Heart right ventricle (tissue), 16 donors: ENCODE results near the gene MPRIP. TPM values are rescaled to one million over a fixed set of nuclear protein-coding genes. Genes with fewer than 3 reads are reported as not detected.

Experiments used
- ATAC-seq, 8 donors: fragments of 200-7000 bp; cut with Tn5 transposase; one replicate each; pipeline ENCODE4 v1.9.1; 2020; ENCODE audit warnings: mild to moderate bottlenecking in 8 of 8, moderate library complexity in 8 of 8, moderate number of reproducible peaks in 1 of 8
- DNase-seq, 2 donors: peaks; one replicate each; pipeline ENCODE4 v3.0.0-alpha.2; 2020
- H3K27ac ChIP-seq, 10 donors: fragments of 200-600 bp; sonication (generic) in 2 of 10; one replicate each; pipeline versions ENCODE4 v1.5.0 to v1.8.0; 2020 to 2022; ENCODE audit warnings: mild to moderate bottlenecking in 3 of 10
- H3K27me3 ChIP-seq, 7 donors: fragments of 200-600 bp; one replicate each; pipeline ENCODE4 v1.8.0; 2021 to 2022; ENCODE audit warnings: mild to moderate bottlenecking in 2 of 7
- H3K36me3 ChIP-seq, 9 donors: fragments of 200-600 bp; sonication (generic) in 1 of 9; one replicate each; pipeline versions ENCODE4 v1.5.0 to v1.8.0; 2020 to 2022; ENCODE audit warnings: mild to moderate bottlenecking in 2 of 9
- H3K4me1 ChIP-seq, 9 donors: fragments of 200-600 bp; sonication (generic) in 1 of 9; one replicate each; pipeline versions ENCODE4 v1.5.0 to v1.8.0; 2020 to 2022; ENCODE audit warnings: mild to moderate bottlenecking in 4 of 9
- H3K4me3 ChIP-seq, 10 donors: fragments of 200-600 bp; sonication (generic) in 2 of 10; one replicate each; pipeline versions ENCODE4 v1.5.0 to v1.8.0; 2020 to 2022; ENCODE audit warnings: mild to moderate bottlenecking in 7 of 10, moderate library complexity in 2 of 10
- H3K9me3 ChIP-seq, 11 donors: fragments of 200-600 bp in 10 of 11; sonication (generic) in 2 of 11; one replicate each; pipeline versions ENCODE4 v1.5.0 to v1.8.0; 2013 to 2022; ENCODE audit warnings: mild to moderate bottlenecking in 2 of 11, control low read depth in 1 of 11, moderate library complexity in 1 of 11
- CTCF ChIP-seq, 9 donors: fragments of 200-600 bp; sonication (generic) in 2 of 9; IDR thresholded peaks; one replicate each; pipeline versions ENCODE4 v1.5.0 to v1.8.0; 2021 to 2022; ENCODE audit warnings: antibody characterized with exemption in 9 of 9, mild to moderate bottlenecking in 5 of 9, moderate library complexity in 1 of 9
- WGBS, 2 donors: extraction: QIAGEN DNeasy Blood & Tissue Kit; methylation state at CpG; one replicate each; pipeline ENCODE4 v1.1.7; 2013; ENCODE audit warnings: inconsistent platforms in 1 of 2; 5-methylcytosine and 5-hydroxymethylcytosine counted together
- intact Hi-C, 10 donors: fragments of 100-400 bp; cut with DNase I; formaldehyde crosslinking; loops; one replicate each; pipeline versions ENCODE4 v1.11.1 to v1.14.2; 2022
- polyA plus RNA-seq, 2 donors: library from polyadenylated mRNA; stranded (reverse); fragments of 200-250 nt; gene quantifications; one replicate each; pipeline ENCODE4 v1.2.3, GENCODE V29; 2013
- total RNA-seq, 10 donors: library from RNA; stranded (reverse); fragmentation: NEBNext Ultra II Directional in 3 of 10; extraction: Animal tissue kit (Norgen Biotek cat#: 25700) in 3 of 10; gene quantifications; one replicate each; pipeline versions ENCODE4 v1.2.1 to v1.2.4, GENCODE V29; 2021 to 2023
- donor health status: Arrhythmogenic right ventricular cardiomyopathy.
- donor health status: ischemic (EF 13 %, LVEDD 7.1; RV severe dilation, severe dysfunction).
- donor health status: healthy with polysubstance abuse.
- donor health status: DM: no; HTN: yes; CAD: no.
- donor health status: DM: no; HTN: no; CAD: no.
- donor health status: ischemic (EF 25% LVEDD 6.9; RV normal size, moderate dysfunction).
- donor health status: ischemic (EF 25% LVEDD 5.7; RV mildly dilated, moderate dysfunction).
- donor health status: healthy.
- donor health status: DM: yes; HTN: yes; CAD: no.
- donor health status: Ischemic cardiomyopathy.
- donor health status: ischemic (EF 35%, LVEDD 5.7; RV mildly dilated, moderate dysfunction).
- donor health status: nonischemic (EF 11% LVEDD 7.7; RV severe dilation, severe dysfunction).
- donor health status: DM: yes; HTN: yes; CAD: no.
- donor health status: PGD.
- donor health status: ischemic (EF 29% LVEDD 5.4; RV normal size, mild dysfunction).
- donor health status: nonischemic (EF 23%, LVEDD 6.1; RV moderate dilation, normal function).

Gene MPRIP
- total and polyA plus RNA-seq, 12 donors: 225 to 409 (median 321) TPM

GRCh38 chr17:17175340-17175739, 133.1 kb downstream of the MPRIP start:
- peaks cover 7 to 49% (median 34%) of the 10 kb centered on the region in 9 donors for H3K4me1 ChIP-seq
- intact Hi-C loops: no loop called here
- no peak overlapping the region for H3K4me3 ChIP-seq
- peaks cover 3 to 100% (median 79%) of the 10 kb centered on the region in 9 donors for H3K36me3 ChIP-seq
- no peak for DNase-seq
- no peak for TF ChIP-seq CTCF (IDR thresholded peaks at IDR 0.05)
- H3K27ac ChIP-seq: no peak overlapping the region
- no peaks in the 10 kb centered on the region for H3K9me3 ChIP-seq
- no peaks in the 10 kb centered on the region for H3K27me3 ChIP-seq
- ATAC-seq: no peak
- 89% methylated on average over 8 of the region's 8 CpGs for WGBS, 2 donors

- intact Hi-C loops: no loop called here
- H3K4me3 ChIP-seq: no peak overlapping the region
- DNase-seq (no peak), ATAC-seq (no peak)
- no peak for TF ChIP-seq CTCF (IDR thresholded peaks at IDR 0.05)
- H3K36me3 ChIP-seq: peaks cover 3 to 100% (median 85%) of the 10 kb centered on the region in 9 donors
- H3K4me1 ChIP-seq: peaks cover 7 to 49% (median 34%) of the 10 kb centered on the region in 9 donors
- H3K27me3 ChIP-seq: no peaks in the 10 kb centered on the region
- H3K27ac ChIP-seq: peak overlapping the region in 2 of 10 donors; percentile 29 to 35
- WGBS, 2 donors: 66 to 77% methylated on average over 12 of the region's 12 CpGs
- H3K9me3 ChIP-seq: no peaks in the 10 kb centered on the region
These were observed 133.7 kb downstream of the MPRIP start for GRCh38 chr17:17175917-17176316.

DNA sequence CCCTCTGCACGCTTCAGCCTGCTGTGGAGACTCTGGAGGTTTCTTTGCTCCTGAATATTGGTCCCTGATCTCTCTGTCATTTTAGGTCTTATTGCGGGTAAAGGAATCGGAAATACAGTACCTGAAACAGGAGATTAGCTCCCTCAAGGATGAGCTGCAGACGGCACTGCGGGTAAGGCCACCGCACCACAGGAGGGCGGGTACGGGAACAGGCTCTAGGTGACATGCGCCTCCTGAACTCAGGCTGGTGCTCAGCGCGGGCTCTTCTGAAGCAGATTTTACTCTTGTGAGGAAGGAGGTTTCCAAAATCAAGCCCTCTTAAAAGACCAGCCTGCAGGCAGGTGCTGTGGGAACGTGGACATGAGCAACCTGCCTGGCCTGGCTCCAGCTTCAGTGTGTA, 134.1 kb downstream of the MPRIP start:
- WGBS, 2 donors: 92 to 97% methylated on average over 12 of the region's 12 CpGs
- Histone ChIP-seq H3K27me3 (no peaks in the 10 kb centered on the region), H3K4me3 (no peak overlapping the region), H3K27ac (peak overlapping the region in 2 of 10 donors; percentile 35 to 53), H3K4me1 (peaks cover 4 to 49% (median 34%) of the 10 kb centered on the region in 9 donors), H3K9me3 (no peaks in the 10 kb centered on the region), H3K36me3 (peaks cover 3 to 100% (median 88%) of the 10 kb centered on the region in 9 donors)
- ATAC-seq (no peak), DNase-seq (no peak)
- TF ChIP-seq CTCF (IDR thresholded peaks at IDR 0.05): no peak
- intact Hi-C loops: no loop called here

DNA sequence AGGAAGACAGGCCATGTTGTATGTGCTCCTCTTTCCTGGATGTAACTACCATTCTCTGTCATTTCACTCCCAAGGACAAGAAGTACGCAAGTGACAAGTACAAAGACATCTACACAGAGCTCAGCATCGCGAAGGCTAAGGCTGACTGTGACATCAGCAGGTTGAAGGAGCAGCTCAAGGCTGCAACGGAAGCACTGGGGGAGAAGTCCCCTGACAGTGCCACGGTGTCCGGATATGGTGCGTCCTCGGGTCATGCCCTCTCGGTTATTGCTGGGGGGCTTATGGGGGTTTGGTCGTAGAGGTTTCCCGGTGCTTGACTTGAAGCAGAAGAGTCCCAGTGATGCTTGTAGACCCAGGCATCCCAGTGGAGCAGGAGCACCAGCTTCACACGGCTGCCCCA, 134.9 kb downstream of the MPRIP start:
- no peak for ATAC-seq
- H3K9me3 ChIP-seq: no peaks in the 10 kb centered on the region
- H3K27me3 ChIP-seq: no peaks in the 10 kb centered on the region
- H3K27ac ChIP-seq: no peak overlapping the region
- no peak overlapping the region for H3K4me3 ChIP-seq
- TF ChIP-seq CTCF (IDR thresholded peaks at IDR 0.05): no peak
- intact Hi-C loops: no loop called here
- no peak for DNase-seq
- H3K4me1 ChIP-seq: peaks cover 4 to 50% (median 26%) of the 10 kb centered on the region in 9 donors
- H3K36me3 ChIP-seq: peaks cover 3 to 100% (median 88%) of the 10 kb centered on the region in 9 donors
- WGBS, 2 donors: 91 to 93% methylated on average over 12 of the region's 12 CpGs
